Activated CD8-positive, alpha-beta T cell treated with anti-CD3 and anti-CD28 coated beads for 36 hours (primary cell): ENCODE measurements around the gene KCNH6. TPM values are rescaled to one million over a fixed set of nuclear protein-coding genes. Genes with fewer than 3 reads are reported as not detected.

Experiments used
- ATAC-seq: fragments of 200-7000 bp; cut with Tn5 transposase; one replicate; pipeline ENCODE4 v1.10.0; 2021; ENCODE audit warnings: mild to moderate bottlenecking, moderate library complexity
- CTCF ChIA-PET: fragments of 350-600 bp; sonication (Branson Sonifier 250); formaldehyde crosslinking; loops from one replicate; lab custom pipeline; 2021; ENCODE audit warnings: antibody characterized with exemption; lab: Charles Lee
- POLR2A ChIA-PET: fragments of 350-600 bp; sonication (Branson Sonifier 250); formaldehyde crosslinking; loops from one replicate; lab custom pipeline; 2021; ENCODE audit warnings: antibody characterized with exemption; lab: Charles Lee
- DNase-seq: peaks from one replicate; pipeline ENCODE4 v3.0.0-alpha.2; 2020
- H3K27ac Mint-ChIP-seq: one replicate; pipeline ENCODE4 v1.8.0; 2021; ENCODE audit warnings: mild to moderate bottlenecking, mixed read lengths
- H3K27me3 Mint-ChIP-seq: one replicate; pipeline ENCODE4 v1.8.0; 2021; ENCODE audit warnings: mixed read lengths
- H3K36me3 Mint-ChIP-seq: one replicate; pipeline ENCODE4 v1.8.0; 2021; ENCODE audit warnings: low read depth, mixed read lengths
- H3K4me1 Mint-ChIP-seq: one replicate; pipeline ENCODE4 v1.8.0; 2021; ENCODE audit warnings: low read depth, mixed read lengths
- H3K4me3 Mint-ChIP-seq: one replicate; pipeline ENCODE4 v1.8.0; 2021; ENCODE audit warnings: mild to moderate bottlenecking, moderate library complexity, mixed read lengths
- H3K9me3 Mint-ChIP-seq: one replicate; pipeline ENCODE4 v1.8.0; 2021; ENCODE audit warnings: mixed read lengths
- CTCF ChIP-seq: fragments of 200-600 bp; IDR thresholded peaks from one replicate; pipeline ENCODE4 v1.8.0; 2022; ENCODE audit warnings: antibody characterized with exemption, mild to moderate bottlenecking
- intact Hi-C: fragments of 100-400 bp; cut with micrococcal nuclease; formaldehyde crosslinking; loops from one replicate; pipeline ENCODE4 v1.10.0; 2022
- total RNA-seq, 2 experiments: library from RNA; stranded (reverse); gene quantifications; one replicate each; pipeline ENCODE4 v1.2.3, GENCODE V29; 2021

The KCNH6 gene
- total RNA-seq, 2 experiments from 2014 or later: not detected

GRCh38 chr17:63497708-63498483 lies 25.3 kb upstream of the KCNH6 start:
- CTCF ChIA-PET: interaction anchor here (1.4 to 2.5 kb wide), 3 partner anchors 20 to 114 kb away, joined by 5 to 14 read pairs (median 5); no protein-coding TSS in a partner anchor
- DNase-seq (peak; percentile 29), ATAC-seq (no peak)
- no peak overlapping the region for H3K27ac Mint-ChIP-seq
- H3K27me3 Mint-ChIP-seq: peaks cover 5% of the 10 kb centered on the region
- H3K36me3 Mint-ChIP-seq: no peaks in the 10 kb centered on the region
- peaks cover 2% of the 10 kb centered on the region for H3K4me1 Mint-ChIP-seq
- intact Hi-C loops: no loop called here
- no peak overlapping the region for H3K4me3 Mint-ChIP-seq
- POLR2A ChIA-PET: no interaction called here
- no peak for TF ChIP-seq CTCF
- H3K9me3 Mint-ChIP-seq: no peaks in the 10 kb centered on the region

GRCh38 chr17:63498626-63499195 lies 24.4 kb upstream of the KCNH6 start:
- H3K9me3 Mint-ChIP-seq: no peaks in the 10 kb centered on the region
- no peak for DNase-seq
- peaks cover 10% of the 10 kb centered on the region for H3K27me3 Mint-ChIP-seq
- ChIA-PET POLR2A (no interaction called here), CTCF (interaction anchor here (1.2 to 1.4 kb wide), 2 partner anchors 92 to 113 kb away, joined by 5 read pairs; no protein-coding TSS in a partner anchor)
- H3K4me1 Mint-ChIP-seq: peaks cover 2% of the 10 kb centered on the region
- no peak for TF ChIP-seq CTCF
- no peaks in the 10 kb centered on the region for H3K36me3 Mint-ChIP-seq
- H3K27ac Mint-ChIP-seq: no peak overlapping the region
- no peak overlapping the region for H3K4me3 Mint-ChIP-seq
- intact Hi-C loops: no loop called here
- ATAC-seq: no peak

GRCh38 chr17:63500543-63501390 lies 22.4 kb upstream of the KCNH6 start:
- ATAC-seq (no peak), DNase-seq (no peak)
- POLR2A ChIA-PET: no interaction called here
- H3K9me3 Mint-ChIP-seq: peaks cover 3% of the 10 kb centered on the region
- no peak overlapping the region for H3K4me3 Mint-ChIP-seq
- peaks cover 2% of the 10 kb centered on the region for H3K4me1 Mint-ChIP-seq
- no peaks in the 10 kb centered on the region for H3K36me3 Mint-ChIP-seq
- H3K27ac Mint-ChIP-seq: no peak overlapping the region
- intact Hi-C loops: no loop called here
- CTCF ChIA-PET: no interaction called here
- peaks cover 23% of the 10 kb centered on the region for H3K27me3 Mint-ChIP-seq
- no peak for TF ChIP-seq CTCF

- DNase-seq: no peak
- Mint-ChIP-seq H3K4me1 (peaks cover 2% of the 10 kb centered on the region), H3K27me3 (peaks cover 27% of the 10 kb centered on the region), H3K36me3 (no peaks in the 10 kb centered on the region), H3K4me3 (no peak overlapping the region), H3K27ac (no peak overlapping the region), H3K9me3 (peaks cover 3% of the 10 kb centered on the region)
- ChIA-PET POLR2A (interaction anchor here (0.8 kb wide), 1 partner anchor 116 kb away, joined by 3 read pairs; no protein-coding TSS in a partner anchor), CTCF (interaction anchor here (0.9 to 2.3 kb wide), 3 partner anchors 25 to 109 kb away, joined by 3 to 8 read pairs (median 6); no protein-coding TSS in a partner anchor)
- no peak for ATAC-seq
- no peak for TF ChIP-seq CTCF
- intact Hi-C loops: no loop called here
Measured at GRCh38 chr17:63503341-63503705, 19.8 kb upstream of the KCNH6 start.
